Stomach (tissue), 19 donors: ENCODE results near the gene FCRLB. TPM values are rescaled to one million over a fixed set of nuclear protein-coding genes. Genes with fewer than 3 reads are reported as not detected.
"Not testable (repeated sequence)": the region's sequence is repeated elsewhere in the genome, so short reads cannot be mapped to it uniquely, and the experiment has no call there.

ENCODE experiments used
- DNase-seq, 2 donors: peaks; one replicate each; pipeline versions ENCODE4 v3.0.0 to v3.0.0-alpha.2; 2013 to 2019
- H3K27ac ChIP-seq, 5 donors: fragments of 200-600 bp in 4 of 5; sonication (generic) in 4 of 5; one replicate each; pipeline ENCODE4 v1.5.1; 2013 to 2019; ENCODE audit warnings: mild to moderate bottlenecking in 1 of 5, moderate library complexity in 1 of 5
- H3K27me3 ChIP-seq, 3 donors: fragments of 200-600 bp; sonication (generic); one replicate each; pipeline ENCODE4 v1.5.1; 2017 to 2019; ENCODE audit warnings: mixed run types in 1 of 3
- H3K36me3 ChIP-seq, 4 donors: fragments of 200-600 bp; sonication (generic); 1 replicate in 3 of 4; 2 replicates in 1 of 4; pipeline ENCODE4 v1.5.1; 2016 to 2019
- H3K4me1 ChIP-seq, 4 donors: fragments of 200-600 bp; sonication (generic); one replicate each; pipeline ENCODE4 v1.5.1; 2016 to 2019
- H3K4me3 ChIP-seq, 4 donors: fragments of 200-600 bp; sonication (generic) in 3 of 4; one replicate each; pipeline ENCODE4 v1.5.1; 2016 to 2019; ENCODE audit warnings: mild to moderate bottlenecking in 1 of 4
- H3K9me3 ChIP-seq, 4 donors: fragments of 200-600 bp; sonication (generic); one replicate each; pipeline ENCODE4 v1.5.1; 2016 to 2019
- CTCF ChIP-seq, 7 experiments: fragments of 450-650 bp in 4 of 7; fragments of 200-600 bp in 3 of 7; sonication (generic) in 3 of 7; IDR thresholded peaks; one replicate each; pipeline ENCODE4 v1.5.1; 2016 to 2019; ENCODE audit warnings: antibody characterized with exemption in 7 of 7, control low read depth in 2 of 7, mild to moderate bottlenecking in 1 of 7
- EP300 ChIP-seq: sonication (generic); formaldehyde crosslinking; IDR thresholded peaks from one replicate; pipeline ENCODE4 v1.6.1; 2017; ENCODE audit warnings: antibody characterized with exemption
- POLR2A ChIP-seq, 4 donors: fragments of 450-650 bp; IDR thresholded peaks; one replicate each; pipeline ENCODE4 v1.6.1; 2016; ENCODE audit warnings: antibody characterized with exemption in 4 of 4, control low read depth in 2 of 4, mild to moderate bottlenecking in 1 of 4, moderate library complexity in 1 of 4
- POLR2AphosphoS5 ChIP-seq, 3 donors: sonication (generic); formaldehyde crosslinking; IDR thresholded peaks; one replicate each; pipeline ENCODE4 v1.6.1; 2016; ENCODE audit warnings: antibody characterized with exemption in 3 of 3
- whole genome bisulfite sequencing, 5 donors: extraction: QIAGEN DNeasy Blood & Tissue Kit in 3 of 5; methylation state at CpG; one replicate each; pipeline versions ENCODE4 v1.1.5 to v1.1.7; 2013 to 2018; 5-methylcytosine and 5-hydroxymethylcytosine counted together
- intact Hi-C: fragments of 100-400 bp; cut with DNase I; formaldehyde crosslinking; loops from one replicate; pipeline ENCODE4 v1.15.1; 2023; ENCODE audit warnings: low total_unique reads
- long read RNA-seq, 10 donors: transcript quantifications; one replicate each; lab custom pipeline, GENCODE V29; 2026
- polyA plus RNA-seq, 3 donors: library from polyadenylated mRNA; stranded (reverse); fragments of 200-250 nt; gene quantifications; one replicate each; pipeline ENCODE4 v1.2.3, GENCODE V29; 2013
- total RNA-seq, 5 donors: library from RNA; depleted of rRNA; stranded (reverse); fragments of >200 nt; gene quantifications; one replicate each; pipeline versions ENCODE4 v1.1.0 to v1.2.3, GENCODE V29; 2014 to 2016
- donor health status: healthy with polysubstance abuse.
- donor health status: Bipolar disorder and iron deficiency.
- donor health status: healthy.

The FCRLB gene, protein sequence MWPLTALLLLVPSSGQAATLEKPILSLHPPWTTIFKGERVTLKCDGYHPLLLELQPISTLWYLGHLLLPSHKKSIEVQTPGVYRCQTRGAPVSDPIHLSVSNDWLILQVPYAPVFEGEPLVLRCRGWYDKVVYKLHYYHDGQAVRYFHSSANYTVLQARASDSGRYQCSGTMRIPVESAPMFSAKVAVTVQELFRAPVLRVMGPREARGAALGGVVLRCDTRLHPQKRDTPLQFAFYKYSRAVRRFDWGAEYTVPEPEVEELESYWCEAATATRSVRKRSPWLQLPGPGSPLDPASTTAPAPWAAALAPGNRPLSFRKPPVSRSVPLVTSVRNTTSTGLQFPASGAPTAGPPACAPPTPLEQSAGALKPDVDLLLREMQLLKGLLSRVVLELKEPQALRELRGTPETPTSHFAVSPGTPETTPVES
- total RNA-seq (1 to 10 TPM in 1 of 5 donors, under 1 TPM in 1, not detected in 3; 0.55 to 3.8 TPM), polyA plus RNA-seq (under 1 TPM in 2 of 3 donors, not detected in 1; 0.30 to 0.68 TPM)
- long read RNA-seq, donor 1 = 0 reads
- long read RNA-seq, donor 2 = 0 reads
- long read RNA-seq, donor 3 = 0 reads
- long read RNA-seq, donor 4 = 0 reads
- long read RNA-seq, donor 5, partial matches to known transcripts = 0 of 1 reads
- long read RNA-seq, donor 5, other reads (novel, unspliced or antisense) = 0 of 1 reads
- long read RNA-seq, donor 6 = 0 reads
- long read RNA-seq, donor 7 = 0 reads
- long read RNA-seq, donor 8 = 0 reads
- long read RNA-seq, donor 9 = 0 reads
- long read RNA-seq, donor 10 = 0 reads

DNA sequence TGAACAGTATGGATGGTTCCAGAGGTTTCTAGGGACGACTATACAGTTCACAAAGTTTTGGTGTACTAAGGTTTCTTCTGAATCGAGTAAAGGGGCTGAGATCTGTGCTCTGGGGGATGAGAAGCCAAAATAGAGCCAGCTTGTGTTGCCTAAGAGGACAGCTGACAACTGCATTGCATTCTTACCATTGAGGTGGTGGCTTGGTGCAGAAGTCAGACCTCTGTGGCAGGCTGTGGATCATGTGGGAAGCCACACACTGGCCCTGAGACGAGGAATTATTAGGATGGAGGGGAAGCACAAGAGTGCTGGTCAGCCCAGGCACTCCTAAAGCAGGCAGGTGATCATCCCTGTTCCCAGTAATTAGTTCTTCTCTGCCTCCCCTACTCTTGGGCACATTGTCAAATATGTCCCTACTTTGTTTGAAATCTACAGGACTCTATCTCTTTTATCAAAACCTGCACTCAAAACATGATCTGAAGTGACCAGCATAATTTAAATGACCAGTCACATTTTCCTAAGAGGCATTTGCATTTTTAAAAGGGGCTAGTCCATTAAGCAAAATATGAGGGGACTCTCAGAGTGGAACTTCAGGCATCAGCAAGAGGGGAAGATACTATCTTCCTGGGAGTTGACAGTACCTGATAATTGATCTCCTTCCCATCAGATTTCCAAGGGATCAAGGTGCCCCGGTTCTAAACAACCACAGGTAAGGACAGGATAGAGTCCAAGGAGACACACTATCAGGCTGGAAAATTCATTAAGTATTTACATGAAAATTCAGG lies at the start of gene FCRLB:
Gene FCRLB, plus strand, starts transcription at position 589 of the 782 bp plus-strand sequence. CDS start 1,129 bp downstream, outside the sequence.
- no peak within 1 kb of the TSS for H3K27ac ChIP-seq
- TF ChIP-seq CTCF (IDR thresholded peaks at IDR 0.05) (no peak), POLR2AphosphoS5 (IDR thresholded peaks at IDR 0.05) (no peak)
- H3K9me3 ChIP-seq = no peaks in the 10 kb centered on the region
- intact Hi-C loops = no loop called here
- H3K27me3 ChIP-seq = peaks cover 0 to 59% (median 0%) of the 10 kb centered on the region in 3 donors
- H3K4me1 ChIP-seq = peaks cover 8 to 11% (median 9%) of the 10 kb centered on the region in 4 donors
- no peak for DNase-seq
- no peaks in the 10 kb centered on the region for H3K36me3 ChIP-seq
- H3K4me3 ChIP-seq = no peak within 1 kb of the TSS
- WGBS, 5 donors = 32 to 76% (median 44%) methylated on average over 3 to 4 of the region's 4 CpGs

DNA sequence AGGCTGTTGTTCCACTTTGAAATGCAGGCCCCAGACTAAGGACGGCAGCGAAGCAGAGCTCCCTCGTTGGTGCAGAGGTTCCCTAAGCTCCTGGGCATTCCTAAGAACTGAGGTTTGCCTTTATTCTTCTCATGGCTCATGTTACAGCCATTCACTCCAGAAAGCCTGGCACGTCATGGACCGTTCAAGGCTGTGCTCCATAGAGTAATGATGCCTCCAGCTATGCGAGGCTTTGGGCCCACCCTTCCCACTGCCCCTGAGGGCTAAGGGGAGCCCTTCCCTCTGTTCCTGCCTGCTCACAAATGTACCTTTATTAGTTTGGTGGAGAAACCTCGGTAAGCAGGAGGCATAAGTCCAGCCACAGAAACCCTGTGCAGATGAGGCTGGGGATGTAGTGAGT lies 47.9 kb upstream of the FCRLB start:
- H3K36me3 ChIP-seq, intact Hi-C loops: not testable (repeated sequence)

GRCh38 chr1:161674447-161674846 lies 46.9 kb upstream of the FCRLB start:
- 42 to 70% (median 58%) methylated on average over 2 to 3 of the region's 3 CpGs for WGBS, 5 donors

More for the DNA sequence above, 47.9 kb upstream of the FCRLB start:
- H3K27ac ChIP-seq, DNase-seq, H3K27me3 ChIP-seq, H3K9me3 ChIP-seq, H3K4me3 ChIP-seq, H3K4me1 ChIP-seq: not testable (repeated sequence)
- 81 to 87% (median 82%) methylated on average over 4 to 7 of the region's 7 CpGs; no CpG with 5 or more reads in 1 of the 5 donors for WGBS, 5 donors

DNA sequence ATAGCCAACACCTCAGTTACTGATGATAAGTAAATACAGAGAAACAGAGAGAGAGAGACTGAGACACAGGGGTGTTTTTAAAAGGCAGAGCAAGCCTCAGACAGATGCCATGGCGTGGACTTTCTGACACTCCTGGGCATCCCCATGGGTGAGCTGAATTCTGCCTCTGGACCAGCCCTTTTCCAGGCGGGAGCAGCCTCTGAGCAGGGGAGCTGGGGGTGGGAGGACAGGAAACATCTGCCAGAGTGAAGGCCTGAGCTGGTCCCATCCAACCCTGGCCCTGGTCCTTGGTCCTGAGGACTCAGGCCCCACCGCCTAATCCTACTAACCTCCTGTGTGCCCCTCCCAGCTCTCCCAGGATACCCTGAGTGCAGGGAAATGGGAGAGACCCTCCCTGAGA lies 46.4 kb upstream of the FCRLB start:
- H3K27ac ChIP-seq, H3K4me3 ChIP-seq, H3K9me3 ChIP-seq, H3K27me3 ChIP-seq, H3K4me1 ChIP-seq, intact Hi-C loops, H3K36me3 ChIP-seq: not testable (repeated sequence)
- 60 to 97% (median 88%) methylated on average over 2 to 3 of the region's 3 CpGs for WGBS, 5 donors
- peak in 1 of 2 donors; percentile 11 for DNase-seq

More at GRCh38 chr1:161674447-161674846, 46.9 kb upstream of the FCRLB start:
- intact Hi-C loops, H3K9me3 ChIP-seq, H3K4me3 ChIP-seq, DNase-seq, H3K36me3 ChIP-seq, H3K27ac ChIP-seq, H3K4me1 ChIP-seq, H3K27me3 ChIP-seq: not testable (repeated sequence)

- no peaks in the 10 kb centered on the region for H3K9me3 ChIP-seq
- peaks cover 0 to 7% (median 0%) of the 10 kb centered on the region in 3 donors for H3K27me3 ChIP-seq
- 88 to 96% (median 94%) methylated on average over 2 of the region's 2 CpGs for WGBS, 5 donors
- TF ChIP-seq POLR2A (IDR thresholded peaks at IDR 0.05) = no peak
- no peak for TF ChIP-seq POLR2AphosphoS5 (IDR thresholded peaks at IDR 0.05)
- no peak for TF ChIP-seq CTCF (IDR thresholded peaks at IDR 0.05)
- no peak for TF ChIP-seq EP300
- H3K27ac ChIP-seq = no peak overlapping the region
- no peak overlapping the region for H3K4me3 ChIP-seq
- DNase-seq = no peak
- intact Hi-C loops = no loop called here
- no peaks in the 10 kb centered on the region for H3K36me3 ChIP-seq
- no peaks in the 10 kb centered on the region for H3K4me1 ChIP-seq
Measured at GRCh38 chr1:161676441-161676840, 44.9 kb upstream of the FCRLB start.
